H1 (cell line): ENCODE data around the gene DCTD.

Experiments
- POLR2A ChIP-seq, 2 experiments: IDR thresholded peaks; 1 replicate in 1 of 2; 2 replicates in 1 of 2; pipeline ENCODE4 v1.6.1; 2011; ENCODE audit warnings: low read depth in 2 of 2, low read length in 2 of 2, mild to moderate bottlenecking in 2 of 2; ENCODE audit errors: control extremely low read depth in 1 of 2
- POLR2AphosphoS5 ChIP-seq: IDR thresholded peaks from 2 replicates; pipeline ENCODE4 v1.6.1; 2011; ENCODE audit warnings: low read depth, low read length
- TF ChIP-seq, protein P1 (sequence below), 3 experiments: IDR thresholded peaks; 1 replicate in 2 of 3; 2 replicates in 1 of 3; pipeline versions ENCODE4 v1.5.1 to v1.6.1; 2011; ENCODE audit warnings: low read length in 3 of 3, mild to moderate bottlenecking in 3 of 3, inconsistent platforms in 2 of 3, low read depth in 1 of 3, moderate library complexity in 1 of 3; ENCODE audit not compliant: insufficient read depth in 1 of 3; ENCODE audit errors: control extremely low read depth in 1 of 3
- TF ChIP-seq, protein P2 (sequence below): IDR thresholded peaks from 2 replicates; pipeline ENCODE4 v1.6.1; 2012; ENCODE audit warnings: inconsistent platforms

DNA sequence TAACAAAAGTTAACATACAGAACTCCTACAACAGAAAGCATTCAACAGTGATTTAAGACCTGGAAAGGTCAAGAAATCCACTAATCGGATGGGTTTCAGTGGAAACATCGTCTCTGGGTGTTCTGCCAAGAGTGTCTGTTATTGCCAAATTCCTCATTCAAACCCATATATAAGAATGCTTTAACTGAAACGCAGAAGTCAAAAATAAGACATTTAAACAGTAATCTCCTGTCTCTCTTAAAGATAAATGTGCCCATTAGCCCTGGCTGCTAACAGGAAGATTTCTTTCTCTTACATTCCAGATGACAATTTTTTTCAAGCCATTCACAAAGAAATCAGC lies 31.5 kb downstream of the DCTD start:
- TF ChIP-seq, protein P1, sequence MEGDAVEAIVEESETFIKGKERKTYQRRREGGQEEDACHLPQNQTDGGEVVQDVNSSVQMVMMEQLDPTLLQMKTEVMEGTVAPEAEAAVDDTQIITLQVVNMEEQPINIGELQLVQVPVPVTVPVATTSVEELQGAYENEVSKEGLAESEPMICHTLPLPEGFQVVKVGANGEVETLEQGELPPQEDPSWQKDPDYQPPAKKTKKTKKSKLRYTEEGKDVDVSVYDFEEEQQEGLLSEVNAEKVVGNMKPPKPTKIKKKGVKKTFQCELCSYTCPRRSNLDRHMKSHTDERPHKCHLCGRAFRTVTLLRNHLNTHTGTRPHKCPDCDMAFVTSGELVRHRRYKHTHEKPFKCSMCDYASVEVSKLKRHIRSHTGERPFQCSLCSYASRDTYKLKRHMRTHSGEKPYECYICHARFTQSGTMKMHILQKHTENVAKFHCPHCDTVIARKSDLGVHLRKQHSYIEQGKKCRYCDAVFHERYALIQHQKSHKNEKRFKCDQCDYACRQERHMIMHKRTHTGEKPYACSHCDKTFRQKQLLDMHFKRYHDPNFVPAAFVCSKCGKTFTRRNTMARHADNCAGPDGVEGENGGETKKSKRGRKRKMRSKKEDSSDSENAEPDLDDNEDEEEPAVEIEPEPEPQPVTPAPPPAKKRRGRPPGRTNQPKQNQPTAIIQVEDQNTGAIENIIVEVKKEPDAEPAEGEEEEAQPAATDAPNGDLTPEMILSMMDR (IDR thresholded peaks at IDR 0.05; ENCODE audit: control extremely low read depth in 1 of 3, insufficient read depth in 1 of 3, low read depth in 1 of 3, low read length in 3 of 3), result no peak
- TF ChIP-seq POLR2A (IDR thresholded peaks at IDR 0.05; ENCODE audit: control extremely low read depth in 1 of 2, low read depth in 2 of 2, low read length in 2 of 2), result no peak
- TF ChIP-seq, protein P2, sequence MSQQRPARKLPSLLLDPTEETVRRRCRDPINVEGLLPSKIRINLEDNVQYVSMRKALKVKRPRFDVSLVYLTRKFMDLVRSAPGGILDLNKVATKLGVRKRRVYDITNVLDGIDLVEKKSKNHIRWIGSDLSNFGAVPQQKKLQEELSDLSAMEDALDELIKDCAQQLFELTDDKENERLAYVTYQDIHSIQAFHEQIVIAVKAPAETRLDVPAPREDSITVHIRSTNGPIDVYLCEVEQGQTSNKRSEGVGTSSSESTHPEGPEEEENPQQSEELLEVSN, result no peak
- no peak for TF ChIP-seq POLR2AphosphoS5
